GM19238 (cell line): Measurements from ENCODE around the gene GDE1.

Experiments used
- DNase-seq: peaks from one replicate; pipeline ENCODE4 v3.0.0; 2011; ENCODE audit warnings: low spot score; ENCODE audit not compliant: insufficient read length

GDE1 gene

GRCh38 chr16:19523559-19524355, 1.9 kb upstream of the GDE1 start, which contains the start of gene CCP110:
TSS of gene CCP110 (plus strand) at chr16:19523942. CDS start at chr16:19527882, 3,940 bp downstream.
- peak; percentile 83 for DNase-seq

GRCh38 chr16:19523184-19523558, 1.3 kb upstream of the GDE1 start:
- no peak for DNase-seq

- DNase-seq: no peak
These were observed 862 bp upstream of the GDE1 start for GRCh38 chr16:19522760-19523159.

GRCh38 chr16:19522397-19522732, 467 bp upstream of the GDE1 start:
- DNase-seq: no peak

- DNase-seq: no peak
These were observed 1.0 kb downstream of the GDE1 start for GRCh38 chr16:19520861-19521331.

- no peak for DNase-seq
These were observed 3.5 kb downstream of the GDE1 start for GRCh38 chr16:19518388-19518787.

- DNase-seq: no peak
These were observed 4.3 kb downstream of the GDE1 start for GRCh38 chr16:19517424-19518089.

- DNase-seq: no peak
These were observed 6.1 kb downstream of the GDE1 start for GRCh38 chr16:19515757-19516156.

GRCh38 chr16:19513377-19514053, 8.4 kb downstream of the GDE1 start:
- DNase-seq: no peak

- DNase-seq: no peak
These were observed 9.6 kb downstream of the GDE1 start for GRCh38 chr16:19512297-19512696.

GRCh38 chr16:19507867-19508266, 14.0 kb downstream of the GDE1 start:
- DNase-seq: no peak

GRCh38 chr16:19506965-19507364, 14.9 kb downstream of the GDE1 start:
- DNase-seq: no peak

GRCh38 chr16:19505600-19506303, 16.1 kb downstream of the GDE1 start:
- no peak for DNase-seq

- no peak for DNase-seq
These were observed 18.3 kb downstream of the GDE1 start for GRCh38 chr16:19503461-19504075.

- no peak for DNase-seq
These were observed 19.3 kb downstream of the GDE1 start for GRCh38 chr16:19502395-19503131.

GRCh38 chr16:19499481-19499880, 22.4 kb downstream of the GDE1 start:
- DNase-seq: no peak

- no peak for DNase-seq
These were observed 22.9 kb downstream of the GDE1 start for GRCh38 chr16:19499006-19499405.

GRCh38 chr16:19497176-19497575, 24.7 kb downstream of the GDE1 start:
- no peak for DNase-seq

GRCh38 chr16:19490619-19491018, 31.3 kb downstream of the GDE1 start:
- no peak for DNase-seq

GRCh38 chr16:19488213-19488640, 33.7 kb downstream of the GDE1 start:
- DNase-seq: no peak
